GM21619 (cell line): ENCODE data around the gene ZNF800.
A peak's percentile ranks its signal among the peaks of the same experiment; 100 is the strongest.
"Not testable (repeated sequence)": the region's sequence is repeated elsewhere in the genome, so short reads cannot be mapped to it uniquely, and the experiment has no call there.

ENCODE experiments used
- ATAC-seq: cut with Tn5 transposase; IDR thresholded peaks from one replicate; pipeline ENCODE4 v1.9.1; 2021; ENCODE audit not compliant: unreplicated experiment

The ZNF800 gene, protein sequence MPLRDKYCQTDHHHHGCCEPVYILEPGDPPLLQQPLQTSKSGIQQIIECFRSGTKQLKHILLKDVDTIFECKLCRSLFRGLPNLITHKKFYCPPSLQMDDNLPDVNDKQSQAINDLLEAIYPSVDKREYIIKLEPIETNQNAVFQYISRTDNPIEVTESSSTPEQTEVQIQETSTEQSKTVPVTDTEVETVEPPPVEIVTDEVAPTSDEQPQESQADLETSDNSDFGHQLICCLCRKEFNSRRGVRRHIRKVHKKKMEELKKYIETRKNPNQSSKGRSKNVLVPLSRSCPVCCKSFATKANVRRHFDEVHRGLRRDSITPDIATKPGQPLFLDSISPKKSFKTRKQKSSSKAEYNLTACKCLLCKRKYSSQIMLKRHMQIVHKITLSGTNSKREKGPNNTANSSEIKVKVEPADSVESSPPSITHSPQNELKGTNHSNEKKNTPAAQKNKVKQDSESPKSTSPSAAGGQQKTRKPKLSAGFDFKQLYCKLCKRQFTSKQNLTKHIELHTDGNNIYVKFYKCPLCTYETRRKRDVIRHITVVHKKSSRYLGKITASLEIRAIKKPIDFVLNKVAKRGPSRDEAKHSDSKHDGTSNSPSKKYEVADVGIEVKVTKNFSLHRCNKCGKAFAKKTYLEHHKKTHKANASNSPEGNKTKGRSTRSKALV

DNA sequence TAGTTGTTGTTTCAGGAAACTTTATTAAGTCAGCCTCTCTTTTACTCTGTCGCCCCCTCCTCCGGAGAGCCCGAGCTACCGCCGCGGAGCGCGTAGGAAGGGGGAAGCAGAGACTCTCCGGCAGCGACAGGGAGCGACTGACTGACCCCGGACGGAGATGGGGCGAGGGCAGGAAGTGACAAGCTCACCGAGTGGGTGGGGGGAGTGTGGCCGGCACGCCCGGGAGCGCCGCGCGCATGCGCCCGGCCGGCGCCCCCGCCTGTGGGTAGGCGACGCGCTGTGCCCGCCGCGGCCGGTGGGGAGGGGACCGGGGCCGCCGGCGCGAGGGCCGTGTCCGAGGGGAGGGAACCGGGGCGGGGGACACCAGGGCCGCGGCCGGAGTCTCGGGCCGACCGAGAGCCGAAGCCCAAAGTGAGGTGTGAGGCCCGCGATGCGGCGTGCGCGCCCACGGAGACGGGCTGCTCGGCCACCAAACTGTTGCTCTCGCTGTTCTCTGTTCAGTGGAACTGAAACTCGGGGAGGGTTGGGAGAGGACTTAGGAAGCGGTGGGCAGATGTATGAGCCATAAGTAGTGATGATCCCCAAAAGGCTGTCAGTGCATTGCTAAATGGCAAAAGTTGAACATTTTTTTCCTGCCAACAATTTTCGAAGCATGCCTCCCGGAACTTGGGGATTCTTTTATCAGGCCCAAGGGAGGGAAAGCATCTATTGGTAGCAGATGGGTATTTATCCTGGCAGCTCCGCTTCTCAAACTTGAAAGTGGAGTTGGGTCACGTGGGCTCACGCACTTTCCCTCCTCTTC is at the start of gene ZNF800:
ZNF800 (minus strand) TSS at position 143 of the 802 bp plus-strand sequence. CDS start 1,151 bp downstream, outside the sequence.
- peak; percentile 83 for ATAC-seq

DNA sequence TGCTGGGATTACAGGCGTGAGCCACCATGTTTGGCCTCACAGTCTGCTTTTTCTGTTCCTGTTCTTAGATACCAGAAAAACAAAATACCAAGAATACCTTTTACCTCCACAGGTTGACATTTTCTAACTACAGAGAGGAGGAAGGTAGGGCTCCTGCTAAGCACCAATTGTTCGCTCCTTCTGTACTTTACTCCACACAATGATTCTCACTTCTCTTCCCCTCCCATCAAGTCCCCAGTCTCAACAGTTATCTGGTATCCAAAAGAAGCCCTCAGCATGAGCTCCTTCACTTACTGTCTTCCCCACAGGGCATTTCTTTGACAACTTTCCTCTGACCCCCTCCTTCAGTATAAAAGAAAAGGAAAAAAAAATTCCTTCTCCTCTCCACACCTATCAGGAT is 47.7 kb upstream of the ZNF800 start:
- ATAC-seq = no peak

DNA sequence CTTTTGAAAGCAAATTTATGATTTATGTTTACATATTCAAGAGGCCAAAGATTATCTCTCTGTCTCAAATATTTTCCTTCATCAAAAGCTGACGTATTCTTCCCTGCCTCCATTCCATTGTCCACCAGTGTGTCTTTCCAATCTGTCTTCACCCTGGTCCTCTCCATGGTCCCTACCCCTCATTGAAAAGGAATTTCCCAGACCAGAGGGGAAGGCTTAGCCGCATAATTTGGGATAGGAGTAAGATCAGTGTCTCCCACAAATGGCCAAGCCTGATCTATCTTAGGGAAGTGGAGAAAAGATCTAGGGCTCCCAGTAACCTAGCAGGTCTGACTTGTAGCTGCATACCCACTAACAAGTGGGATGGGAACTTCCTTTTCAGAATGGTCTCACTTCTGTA is 46.3 kb upstream of the ZNF800 start:
- no peak for ATAC-seq

DNA sequence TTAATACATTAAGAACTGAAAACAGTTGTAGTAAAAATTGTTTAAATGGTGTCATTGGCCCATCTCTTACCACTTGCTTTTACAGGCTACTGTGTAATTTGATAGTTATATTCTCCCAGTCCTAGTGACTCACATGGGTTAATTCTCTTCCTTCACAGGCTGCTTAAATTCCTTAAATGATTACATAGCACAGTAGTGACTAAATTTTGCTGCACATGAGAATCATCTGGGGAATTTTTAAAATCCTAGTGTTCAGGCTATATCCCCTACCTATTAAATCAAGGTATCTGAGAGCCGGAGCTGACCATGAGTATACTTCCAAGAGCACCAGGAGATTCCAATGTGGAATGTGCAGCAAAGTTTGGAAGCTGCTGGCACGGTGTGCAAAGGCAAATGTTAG is 45.3 kb upstream of the ZNF800 start:
- ATAC-seq = no peak

DNA sequence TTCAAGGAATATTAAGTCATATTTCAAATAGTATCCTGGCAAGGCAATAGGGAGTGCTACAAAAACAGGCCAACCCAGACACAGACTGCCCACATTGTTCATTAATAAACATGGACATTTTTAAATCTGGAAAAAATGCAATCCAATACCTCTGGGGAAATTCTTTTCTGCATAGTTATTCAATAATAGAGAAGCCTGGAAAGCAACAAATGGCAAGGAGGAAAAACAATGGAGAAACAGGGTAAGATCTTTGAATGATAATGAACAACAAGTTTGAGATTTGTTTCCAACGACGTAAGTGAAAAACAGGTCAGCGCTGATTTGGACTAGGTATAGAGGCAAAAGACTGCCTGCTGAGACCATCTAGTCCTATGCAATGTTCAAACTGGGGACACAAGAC is 44.7 kb upstream of the ZNF800 start:
- ATAC-seq = no peak

DNA sequence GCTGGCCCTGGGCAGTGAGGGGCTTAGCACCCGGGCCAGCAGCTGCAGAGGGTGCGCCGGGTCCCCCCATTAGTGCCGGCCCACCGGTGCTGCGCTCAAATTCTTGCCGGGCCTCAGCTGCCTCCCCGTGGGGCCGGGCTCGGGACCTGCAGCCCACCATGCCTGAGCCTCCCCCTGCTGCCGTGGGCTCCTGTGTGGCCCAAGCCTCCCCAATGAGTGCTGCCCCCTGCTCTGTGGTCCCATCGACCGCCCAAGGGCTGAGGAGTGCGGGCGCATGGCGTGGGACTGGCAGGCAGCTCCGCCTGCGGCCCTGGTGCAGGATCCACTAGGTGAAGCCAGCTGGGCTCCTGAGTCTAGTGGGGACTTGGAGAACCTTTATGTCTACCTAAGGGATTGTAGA is 36.8 kb upstream of the ZNF800 start:
- not testable (repeated sequence) for ATAC-seq

DNA sequence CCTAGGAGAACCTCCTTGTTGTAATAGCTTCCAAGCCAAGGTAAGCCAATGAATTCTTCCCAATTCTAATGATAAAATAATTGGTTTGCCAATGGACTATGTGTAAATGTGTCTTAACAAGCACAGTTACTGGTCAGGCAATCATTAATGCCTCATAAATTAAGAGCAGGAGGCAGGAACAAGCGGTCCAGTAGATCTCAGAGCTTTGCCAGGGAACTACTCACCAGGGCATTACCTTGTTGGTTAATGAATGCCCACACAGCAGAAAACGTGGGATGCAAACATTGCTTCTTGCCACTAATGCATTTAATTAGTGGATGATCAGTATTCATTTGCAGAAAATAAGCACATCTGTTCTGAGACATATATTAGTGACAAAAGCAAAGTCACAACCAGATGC is 26.7 kb upstream of the ZNF800 start:
- no peak for ATAC-seq

DNA sequence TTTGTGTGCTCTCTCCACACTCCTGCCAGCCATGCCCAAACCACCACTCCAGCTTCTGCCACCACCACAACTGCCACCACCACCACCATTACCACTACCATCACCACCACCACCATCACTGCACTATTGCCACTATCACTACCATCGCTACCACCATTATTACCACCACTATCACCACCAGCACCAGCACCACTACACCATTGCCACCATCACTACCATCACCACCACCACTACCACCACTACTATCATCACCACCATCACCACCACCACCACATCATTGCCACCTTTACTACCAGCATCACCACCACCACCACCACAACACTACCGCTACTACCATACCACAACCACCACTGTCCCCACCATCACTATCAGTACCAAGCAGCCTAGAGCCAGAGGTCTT is 26.0 kb upstream of the ZNF800 start:
- ATAC-seq = no peak

DNA sequence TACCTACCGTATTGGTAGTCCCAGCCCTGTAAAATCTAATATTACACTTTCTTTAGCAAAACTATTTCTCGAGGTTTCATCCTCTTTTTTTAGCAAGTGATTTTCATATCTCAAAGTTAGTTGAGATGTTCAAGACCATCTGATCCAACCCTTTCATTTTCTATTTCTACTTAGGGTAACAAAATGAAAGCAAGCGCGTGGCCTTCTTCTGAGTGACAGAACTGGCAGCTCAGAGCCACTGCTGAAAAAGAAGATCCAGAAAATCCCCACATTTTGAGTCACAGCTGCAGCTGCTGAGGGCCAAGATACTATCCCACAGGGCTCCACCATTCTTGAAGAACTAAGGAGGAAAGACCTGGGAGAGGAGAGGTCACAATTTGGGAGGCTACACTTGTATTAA is 24.8 kb upstream of the ZNF800 start:
- peak; percentile 80 for ATAC-seq

DNA sequence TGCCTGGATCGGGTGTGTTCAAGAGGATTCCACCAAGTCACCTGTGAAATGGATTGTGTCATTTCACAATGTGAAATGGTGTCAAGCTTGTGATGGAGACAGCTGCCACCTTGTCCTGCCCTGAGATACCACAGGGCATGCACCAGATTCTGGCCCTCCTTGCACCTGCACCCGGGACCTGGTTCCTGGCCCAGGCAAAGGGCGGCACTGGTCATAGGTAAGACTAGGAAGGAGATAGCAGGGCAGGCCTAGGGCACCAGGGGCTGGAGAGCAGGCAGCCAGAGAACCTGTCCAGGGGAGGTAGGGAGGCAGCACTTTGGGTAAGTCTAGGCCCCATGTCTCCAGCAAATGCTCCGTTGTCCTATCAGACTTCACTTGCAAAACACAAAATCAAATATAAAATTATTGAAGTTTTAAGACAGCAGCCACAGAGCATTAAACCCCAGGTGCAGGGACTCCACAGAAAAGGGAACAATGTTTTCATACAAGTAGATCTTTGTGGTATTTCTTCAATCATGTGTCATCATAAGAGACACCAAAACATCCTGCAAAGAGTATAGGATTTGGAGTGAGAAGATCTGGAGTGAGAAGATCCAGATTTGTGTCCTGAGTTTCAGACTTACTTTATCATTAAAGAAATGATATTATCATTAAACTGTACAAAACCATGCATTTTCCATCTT is 22.7 kb upstream of the ZNF800 start:
- ATAC-seq = no peak

DNA sequence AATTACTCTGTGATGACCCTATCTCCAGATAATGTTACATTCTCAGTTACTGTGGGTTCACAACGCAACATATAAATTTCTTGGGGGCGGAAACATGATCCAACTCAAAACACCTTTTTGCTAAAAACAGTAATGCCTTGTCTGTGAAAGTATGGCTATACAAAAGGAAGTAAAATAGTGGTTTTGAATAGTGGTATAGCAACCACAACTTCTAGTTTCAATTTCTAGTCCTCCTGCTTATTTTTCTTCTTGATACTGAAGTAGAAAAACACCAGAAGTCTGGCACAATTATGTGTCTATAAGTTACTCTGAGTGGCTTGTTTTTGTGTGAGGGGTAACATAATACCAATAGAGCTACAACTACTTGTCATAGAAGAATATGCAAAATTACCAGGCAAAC is 21.5 kb upstream of the ZNF800 start:
- ATAC-seq = peak; percentile 56

DNA sequence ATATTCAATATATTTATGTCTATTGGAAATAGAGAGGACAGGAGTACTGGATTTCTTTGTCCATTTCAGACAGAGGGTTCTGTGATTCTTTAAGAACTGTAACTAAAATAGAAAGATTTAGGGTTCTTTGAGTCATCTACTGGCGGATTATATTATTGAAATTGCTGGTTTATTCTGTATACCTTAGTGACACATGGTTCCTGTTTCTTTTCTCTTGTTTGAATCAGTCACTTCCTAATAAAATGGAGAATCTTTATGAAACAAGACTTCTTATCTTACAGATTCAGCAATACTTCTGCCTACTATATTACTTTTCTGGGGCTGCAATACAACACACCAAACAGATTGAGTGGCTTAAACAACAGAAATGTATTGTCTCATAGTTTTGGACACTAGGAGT is 20.8 kb upstream of the ZNF800 start:
- no peak for ATAC-seq

DNA sequence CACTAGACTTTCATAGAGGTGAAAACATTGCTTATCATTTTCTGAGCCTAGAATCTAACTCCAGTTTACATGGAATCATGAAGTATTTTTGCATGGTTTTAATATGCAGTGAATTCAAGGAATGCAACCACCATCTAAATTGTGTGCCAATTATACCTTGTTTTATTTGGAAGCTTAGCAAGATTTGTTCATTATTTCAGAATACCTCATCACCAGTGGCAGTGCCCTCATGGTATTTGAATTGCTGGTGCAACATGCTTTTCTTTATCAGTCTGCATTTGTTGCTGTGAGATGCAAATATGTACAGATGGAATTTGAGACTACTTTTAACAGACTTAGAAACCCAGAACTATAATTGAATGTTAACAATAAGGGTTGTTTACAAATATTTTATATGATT is 18.7 kb upstream of the ZNF800 start:
- ATAC-seq = no peak

DNA sequence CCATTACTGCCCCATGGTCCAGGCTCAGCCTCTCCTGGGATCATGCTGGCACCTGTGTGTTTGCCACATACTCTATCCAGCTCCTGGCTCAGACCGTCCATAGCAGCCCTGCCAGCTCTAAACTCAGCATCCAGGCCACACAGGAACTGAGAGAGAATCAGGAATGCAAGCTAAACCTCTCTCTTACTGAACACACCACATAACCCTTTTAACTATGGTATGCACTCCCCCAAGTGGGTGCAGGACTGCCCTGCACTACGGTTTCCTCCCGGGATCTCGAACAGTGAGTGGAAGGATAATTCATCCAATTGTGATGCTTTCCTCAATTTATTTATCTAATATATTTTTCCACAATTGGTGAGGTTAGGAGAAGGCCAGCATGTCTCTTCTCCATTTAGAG is 17.1 kb upstream of the ZNF800 start:
- ATAC-seq = no peak

DNA sequence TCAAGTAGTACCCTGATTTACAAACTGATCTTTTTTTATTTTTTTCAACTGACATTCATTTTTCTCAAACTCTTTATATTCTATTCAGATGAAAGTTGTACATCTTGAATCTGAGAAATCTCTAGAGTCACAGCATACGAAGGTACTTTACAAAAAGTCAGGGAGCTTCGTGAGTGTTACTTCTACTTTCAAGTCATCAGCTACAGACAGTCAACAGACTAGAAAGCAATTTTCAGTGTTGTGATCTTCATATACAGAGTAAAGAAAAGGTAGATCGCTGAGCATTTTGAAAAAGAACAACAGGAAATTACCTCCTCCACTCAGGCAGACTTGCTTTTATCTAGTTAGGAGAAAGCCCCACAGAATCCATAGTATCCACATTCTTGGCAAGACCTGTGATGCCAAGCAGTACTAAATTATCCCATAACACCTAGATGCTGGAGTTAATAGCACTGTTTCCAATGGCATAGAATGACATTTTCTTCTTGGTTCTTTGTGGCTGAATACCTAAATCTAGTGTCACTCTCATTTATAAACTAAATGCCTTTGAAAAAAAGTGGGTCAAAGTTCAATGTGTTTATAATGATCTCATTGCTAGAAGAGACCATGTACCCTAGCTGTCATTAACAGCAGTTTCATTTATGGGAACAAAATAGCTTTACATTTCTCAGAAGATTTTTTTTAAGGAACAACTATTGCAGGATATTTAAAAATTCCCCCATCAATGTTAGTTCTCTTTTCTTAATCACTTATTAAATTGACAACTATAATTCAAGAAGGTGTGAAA is 12.0 kb upstream of the ZNF800 start:
- peak; percentile 80 for ATAC-seq

DNA sequence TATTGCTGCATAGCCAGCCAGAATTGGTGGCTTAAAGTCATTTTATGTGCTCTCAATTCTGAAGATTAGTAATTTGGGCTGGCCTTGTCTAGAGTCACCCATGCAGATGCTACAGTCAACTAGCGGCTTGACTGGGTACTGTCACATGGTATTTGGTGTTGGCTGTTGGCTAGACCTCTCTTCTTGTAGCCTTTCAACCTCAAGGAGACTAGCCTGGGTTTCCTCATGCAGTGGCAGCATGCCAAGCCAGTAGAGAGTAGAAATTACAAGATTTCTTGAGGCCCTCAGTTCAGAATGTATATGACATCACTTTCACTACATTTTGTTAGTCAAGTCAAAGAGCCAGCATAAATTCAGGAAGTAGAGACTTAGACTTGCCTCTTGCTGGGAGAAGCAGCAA is 3.7 kb upstream of the ZNF800 start:
- no peak for ATAC-seq

DNA sequence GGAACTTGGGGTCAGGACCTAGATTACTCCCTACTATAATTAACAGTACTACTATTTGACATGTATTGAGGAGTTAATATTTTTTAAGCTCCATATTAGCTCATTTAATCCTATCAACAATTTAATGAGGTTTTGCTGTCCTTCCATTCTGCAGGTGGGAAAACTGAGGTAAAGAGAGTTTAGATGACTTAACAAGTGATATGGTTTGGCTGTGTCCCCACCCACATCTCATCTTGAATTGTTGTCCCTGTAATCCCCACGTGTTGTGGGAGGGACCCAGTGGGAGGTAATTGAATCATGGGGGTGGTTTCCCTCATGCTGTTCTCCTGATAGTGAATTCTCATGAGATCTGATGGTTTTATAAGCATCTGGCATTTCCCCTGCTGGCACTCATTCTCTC is 2.6 kb upstream of the ZNF800 start:
- ATAC-seq = not testable (repeated sequence)

DNA sequence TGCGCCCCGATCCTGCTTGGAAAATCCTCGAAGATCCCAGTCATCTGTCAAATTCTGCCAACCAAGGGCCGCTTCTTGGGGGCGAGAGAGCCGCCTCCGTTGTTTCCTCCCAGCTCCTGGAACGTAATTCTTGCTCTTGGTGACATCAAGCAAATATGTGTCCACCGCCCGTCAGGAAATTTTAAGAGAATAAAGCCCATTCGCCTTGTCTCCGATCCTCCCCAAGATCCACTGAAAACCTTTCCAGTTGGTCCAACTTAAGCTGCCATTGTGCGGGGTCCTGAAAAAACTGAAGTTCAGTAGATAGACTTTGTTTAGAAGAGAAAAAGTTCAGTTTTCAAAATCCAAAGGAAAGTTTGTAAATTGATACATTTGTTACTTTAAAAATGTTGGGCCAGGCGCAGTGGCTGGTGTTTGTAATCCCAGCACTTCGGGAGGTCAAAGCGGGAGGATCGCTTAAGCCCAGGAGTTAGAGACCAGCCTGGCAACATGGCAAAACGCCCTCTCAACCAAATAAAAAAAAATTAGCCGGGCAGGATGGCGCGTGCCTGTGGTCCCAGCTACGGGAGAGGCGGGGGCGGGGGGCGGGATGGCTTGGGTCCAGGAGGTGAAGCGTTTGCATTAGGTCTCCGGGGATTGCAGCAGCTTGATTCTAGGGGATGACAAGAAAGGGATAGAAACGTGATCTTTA is 1.0 kb upstream of the ZNF800 start:
- ATAC-seq = no peak

DNA sequence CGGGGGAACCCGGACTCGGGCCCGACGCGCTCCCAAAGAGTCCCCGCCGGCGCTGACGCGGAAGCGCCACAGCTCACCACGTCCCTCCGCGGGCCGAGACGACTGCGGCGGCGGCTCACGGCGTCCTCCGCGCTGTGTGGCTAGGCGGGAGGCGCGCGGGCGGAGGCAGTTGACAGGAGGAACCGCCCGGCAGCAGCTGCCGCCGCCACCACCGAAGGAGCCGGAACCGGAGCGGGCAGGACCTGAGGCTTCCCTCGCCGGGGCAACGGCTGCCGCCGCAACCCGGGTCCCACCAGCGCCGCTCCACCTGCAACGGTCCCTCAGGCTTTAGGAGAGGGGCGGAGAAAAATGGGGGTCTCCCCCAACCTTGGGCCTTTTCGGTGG is 334 bp downstream of the ZNF800 start:
- ATAC-seq = peak; percentile 38
